Gastroesophageal sphincter (tissue), 3 donors: Measurements from ENCODE around the gene SMARCB1.

ENCODE experiments used
- CTCF ChIP-seq, 4 experiments: fragments of 200-600 bp in 2 of 4; fragments of 450-650 bp in 2 of 4; sonication (generic) in 1 of 4; IDR thresholded peaks; one replicate each; pipeline ENCODE4 v1.5.1; 2017 to 2019; ENCODE audit warnings: antibody characterized with exemption in 4 of 4, mild to moderate bottlenecking in 2 of 4, moderate library complexity in 2 of 4
- EP300 ChIP-seq: sonication (generic); formaldehyde crosslinking; IDR thresholded peaks from one replicate; pipeline ENCODE4 v1.6.1; 2017; ENCODE audit warnings: antibody characterized with exemption, mild to moderate bottlenecking
- POLR2A ChIP-seq, 2 donors: fragments of 450-650 bp; IDR thresholded peaks; one replicate each; pipeline ENCODE4 v1.6.1; 2017; ENCODE audit warnings: antibody characterized with exemption in 2 of 2, mild to moderate bottlenecking in 2 of 2, moderate library complexity in 1 of 2
- POLR2AphosphoS5 ChIP-seq: sonication (generic); formaldehyde crosslinking; IDR thresholded peaks from one replicate; pipeline ENCODE4 v1.6.1; 2017; ENCODE audit warnings: antibody characterized with exemption

- no peak for TF ChIP-seq CTCF (IDR thresholded peaks at IDR 0.05)
- TF ChIP-seq POLR2A (IDR thresholded peaks at IDR 0.05), result no peak
- TF ChIP-seq POLR2AphosphoS5, result no peak
- no peak for TF ChIP-seq EP300
These were observed 22.8 kb upstream of the SMARCB1 start for GRCh38 chr22:23763954-23764353.
